Astrocyte (in vitro differentiated cells and primary cell): ENCODE results near the gene HMGCLL1. TPM values are rescaled to one million over a fixed set of nuclear protein-coding genes. Genes with fewer than 3 reads are reported as not detected.

Source experiments
- DNase-seq: peaks from one replicate; pipeline ENCODE4 v3.0.0-alpha.2; 2010; ENCODE audit warnings: low read depth
- FAIRE-seq: peaks from 2 replicates; lab custom pipeline; 2011; peaks lifted over from hg19 to GRCh38; lab: Jason Lieb, UNC
- H2AFZ ChIP-seq: 2 replicates; pipeline ENCODE4 v1.6.0; 2012; ENCODE audit warnings: low read depth, low read length, inconsistent platforms
- H3K27ac ChIP-seq: 2 replicates; pipeline ENCODE4 v1.5.1; 2011; ENCODE audit warnings: low read depth, low read length, inconsistent platforms
- H3K27me3 ChIP-seq: 2 replicates; pipeline ENCODE4 v1.6.0; 2011; ENCODE audit warnings: low read length, inconsistent platforms; ENCODE audit not compliant: insufficient read depth
- H3K36me3 ChIP-seq: 2 replicates; pipeline ENCODE4 v1.5.1; 2011; ENCODE audit warnings: low read length, inconsistent platforms; ENCODE audit not compliant: insufficient read depth
- H3K4me1 ChIP-seq: 2 replicates; pipeline ENCODE4 v1.5.1; 2011; ENCODE audit warnings: low read length, inconsistent platforms; ENCODE audit not compliant: insufficient read depth
- H3K4me2 ChIP-seq: 2 replicates; pipeline ENCODE4 v1.6.0; 2012; ENCODE audit warnings: low read length, inconsistent platforms
- H3K4me3 ChIP-seq: 2 replicates; pipeline ENCODE4 v1.5.1; 2011; ENCODE audit warnings: low read depth, mild to moderate bottlenecking, low read length, inconsistent platforms; ENCODE audit not compliant: insufficient read depth
- H3K79me2 ChIP-seq: 2 replicates; pipeline ENCODE4 v1.6.0; 2012; ENCODE audit warnings: mild to moderate bottlenecking, low read length, inconsistent platforms; ENCODE audit not compliant: insufficient read depth
- H3K9ac ChIP-seq: 2 replicates; pipeline ENCODE4 v1.6.0; 2012; ENCODE audit warnings: mild to moderate bottlenecking, low read length, inconsistent platforms
- H3K9me3 ChIP-seq: 2 replicates; pipeline ENCODE4 v1.5.1; 2012; ENCODE audit warnings: low read depth, mild to moderate bottlenecking, low read length, inconsistent platforms; ENCODE audit not compliant: insufficient read depth
- H4K20me1 ChIP-seq: 2 replicates; pipeline ENCODE4 v1.6.0; 2012; ENCODE audit warnings: low read length, inconsistent platforms; ENCODE audit not compliant: insufficient read depth
- H3K27ac Mint-ChIP-seq: one replicate; pipeline ENCODE4 v1.8.0; 2021; ENCODE audit warnings: mild to moderate bottlenecking, mixed read lengths; ENCODE audit not compliant: unreplicated experiment
- H3K27me3 Mint-ChIP-seq: one replicate; pipeline ENCODE4 v1.8.0; 2021; ENCODE audit warnings: low read depth, mixed read lengths; ENCODE audit not compliant: unreplicated experiment
- H3K36me3 Mint-ChIP-seq: one replicate; pipeline ENCODE4 v1.8.0; 2021; ENCODE audit warnings: low read depth, mixed read lengths; ENCODE audit not compliant: unreplicated experiment
- H3K4me1 Mint-ChIP-seq: one replicate; pipeline ENCODE4 v1.8.0; 2021; ENCODE audit warnings: low read depth, mixed read lengths; ENCODE audit not compliant: unreplicated experiment
- H3K4me3 Mint-ChIP-seq: one replicate; pipeline ENCODE4 v1.8.0; 2021; ENCODE audit warnings: mild to moderate bottlenecking, moderate library complexity, mixed read lengths; ENCODE audit not compliant: unreplicated experiment
- H3K9me3 Mint-ChIP-seq: one replicate; pipeline ENCODE4 v1.8.0; 2021; ENCODE audit warnings: mild to moderate bottlenecking, mixed read lengths; ENCODE audit not compliant: unreplicated experiment
- EZH2 ChIP-seq: IDR thresholded peaks from 2 replicates; pipeline ENCODE4 v1.6.1; 2012; ENCODE audit warnings: mild to moderate bottlenecking, low read length, inconsistent platforms; ENCODE audit not compliant: insufficient read depth
- total RNA-seq: library from RNA; stranded (reverse); gene quantifications from 2 replicates; pipeline ENCODE4 v1.2.1, GENCODE V29; 2021
- TF ChIP-seq, protein P1 (sequence below): IDR thresholded peaks from 2 replicates; pipeline ENCODE4 v1.5.1; 2011; ENCODE audit warnings: low read depth, mild to moderate bottlenecking, inconsistent platforms, low read length, moderate library complexity; ENCODE audit not compliant: insufficient read depth

HMGCLL1 gene
- total RNA-seq, 1 donor from 2014 or later, result 0.30 TPM

GRCh38 chr6:55410674-55411073 lies 168.3 kb downstream of the HMGCLL1 start:
- no peaks in the 10 kb centered on the region for H3K79me2 ChIP-seq
- no peak for FAIRE-seq
- TF ChIP-seq, protein P1, sequence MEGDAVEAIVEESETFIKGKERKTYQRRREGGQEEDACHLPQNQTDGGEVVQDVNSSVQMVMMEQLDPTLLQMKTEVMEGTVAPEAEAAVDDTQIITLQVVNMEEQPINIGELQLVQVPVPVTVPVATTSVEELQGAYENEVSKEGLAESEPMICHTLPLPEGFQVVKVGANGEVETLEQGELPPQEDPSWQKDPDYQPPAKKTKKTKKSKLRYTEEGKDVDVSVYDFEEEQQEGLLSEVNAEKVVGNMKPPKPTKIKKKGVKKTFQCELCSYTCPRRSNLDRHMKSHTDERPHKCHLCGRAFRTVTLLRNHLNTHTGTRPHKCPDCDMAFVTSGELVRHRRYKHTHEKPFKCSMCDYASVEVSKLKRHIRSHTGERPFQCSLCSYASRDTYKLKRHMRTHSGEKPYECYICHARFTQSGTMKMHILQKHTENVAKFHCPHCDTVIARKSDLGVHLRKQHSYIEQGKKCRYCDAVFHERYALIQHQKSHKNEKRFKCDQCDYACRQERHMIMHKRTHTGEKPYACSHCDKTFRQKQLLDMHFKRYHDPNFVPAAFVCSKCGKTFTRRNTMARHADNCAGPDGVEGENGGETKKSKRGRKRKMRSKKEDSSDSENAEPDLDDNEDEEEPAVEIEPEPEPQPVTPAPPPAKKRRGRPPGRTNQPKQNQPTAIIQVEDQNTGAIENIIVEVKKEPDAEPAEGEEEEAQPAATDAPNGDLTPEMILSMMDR, result no peak
- TF ChIP-seq EZH2, result no peak
- no peaks in the 10 kb centered on the region for H3K27me3 ChIP-seq
- Mint-ChIP-seq H3K4me1 (no peaks in the 10 kb centered on the region), H3K27me3 (no peaks in the 10 kb centered on the region), H3K4me3 (no peak overlapping the region), H3K27ac (no peak overlapping the region), H3K9me3 (no peaks in the 10 kb centered on the region), H3K36me3 (no peaks in the 10 kb centered on the region)
- no peak overlapping the region for H3K4me3 ChIP-seq
- no peaks in the 10 kb centered on the region for H4K20me1 ChIP-seq
- DNase-seq, result no peak
- no peak overlapping the region for H3K9ac ChIP-seq
- no peaks in the 10 kb centered on the region for H3K36me3 ChIP-seq
- no peaks in the 10 kb centered on the region for H3K4me1 ChIP-seq
- H3K9me3 ChIP-seq, result no peaks in the 10 kb centered on the region
- H2AFZ ChIP-seq, result no peak overlapping the region
- H3K27ac ChIP-seq, result no peak overlapping the region
- H3K4me2 ChIP-seq, result no peak overlapping the region

GRCh38 chr6:55405474-55406235 lies 173.3 kb downstream of the HMGCLL1 start:
- H3K27me3 Mint-ChIP-seq, result no peaks in the 10 kb centered on the region
- Histone ChIP-seq H2AFZ (no peak overlapping the region), H3K36me3 (no peaks in the 10 kb centered on the region), H3K4me1 (no peaks in the 10 kb centered on the region), H3K4me3 (no peak overlapping the region), H3K27ac (no peak overlapping the region), H3K79me2 (no peaks in the 10 kb centered on the region), H3K27me3 (no peaks in the 10 kb centered on the region), H3K9me3 (no peaks in the 10 kb centered on the region), H3K9ac (no peak overlapping the region), H3K4me2 (no peak overlapping the region), H4K20me1 (no peaks in the 10 kb centered on the region)
- no peak overlapping the region for H3K27ac Mint-ChIP-seq
- H3K4me1 Mint-ChIP-seq, result no peaks in the 10 kb centered on the region
- H3K9me3 Mint-ChIP-seq, result no peaks in the 10 kb centered on the region
- TF ChIP-seq EZH2, result no peak
- H3K36me3 Mint-ChIP-seq, result no peaks in the 10 kb centered on the region
- FAIRE-seq, result no peak
- DNase-seq, result no peak
- H3K4me3 Mint-ChIP-seq, result no peak overlapping the region

- FAIRE-seq (no peak), DNase-seq (no peak)
- TF ChIP-seq EZH2, result no peak
- TF ChIP-seq, protein P1, result no peak
- Mint-ChIP-seq H3K4me1 (no peaks in the 10 kb centered on the region), H3K36me3 (no peaks in the 10 kb centered on the region), H3K9me3 (no peaks in the 10 kb centered on the region), H3K27ac (no peak overlapping the region), H3K4me3 (no peak overlapping the region), H3K27me3 (no peaks in the 10 kb centered on the region)
- Histone ChIP-seq H3K9ac (no peak overlapping the region), H2AFZ (no peak overlapping the region), H3K27ac (no peak overlapping the region), H3K4me1 (no peaks in the 10 kb centered on the region), H3K4me2 (no peak overlapping the region), H3K9me3 (no peaks in the 10 kb centered on the region), H4K20me1 (no peaks in the 10 kb centered on the region), H3K27me3 (no peaks in the 10 kb centered on the region), H3K4me3 (no peak overlapping the region), H3K36me3 (no peaks in the 10 kb centered on the region), H3K79me2 (no peaks in the 10 kb centered on the region)
Observed at GRCh38 chr6:55399351-55399750, 179.6 kb downstream of the HMGCLL1 start.
